ENCODE data around the gene OXCT2. TPM values are rescaled to one million over a fixed set of nuclear protein-coding genes. Genes with fewer than 3 reads are reported as not detected.
"Not testable (repeated sequence)": the region's sequence is repeated elsewhere in the genome, so short reads cannot be mapped to it uniquely, and the experiment has no call there.

Gene OXCT2
- total RNA-seq, 1 donor from 2014 or later, result 5.6 TPM

DNA sequence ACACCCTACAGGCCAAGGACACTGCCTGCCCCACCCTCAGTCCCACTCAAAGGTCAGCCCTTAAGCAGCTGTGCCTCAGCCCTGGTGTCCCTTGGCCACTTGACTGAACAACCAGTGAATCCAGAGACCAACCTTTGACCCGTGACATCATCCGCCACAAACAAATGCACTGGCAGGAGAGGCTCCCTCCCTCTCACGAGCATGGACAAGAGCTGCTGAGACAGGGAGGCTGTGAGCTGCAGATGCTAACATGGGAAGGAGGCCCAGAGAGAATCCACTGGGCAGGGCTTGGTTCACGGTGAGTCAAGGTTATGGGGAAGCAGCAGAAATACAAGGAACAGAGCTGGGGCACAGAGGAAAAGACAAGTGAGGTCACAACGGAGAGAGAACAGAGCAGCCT lies 4.7 kb downstream of the OXCT2 start:
- H3K27me3 Mint-ChIP-seq (ENCODE audit: low read depth); H3K4me1 Mint-ChIP-seq (ENCODE audit: low read depth); H3K4me3 Mint-ChIP-seq (ENCODE audit: low read depth); intact Hi-C loops (cut with micrococcal nuclease); H3K9me3 Mint-ChIP-seq; DNase-seq (ENCODE audit: low spot score); H3K36me3 Mint-ChIP-seq (ENCODE audit: low read depth); H3K27ac Mint-ChIP-seq: not testable (repeated sequence)

DNA sequence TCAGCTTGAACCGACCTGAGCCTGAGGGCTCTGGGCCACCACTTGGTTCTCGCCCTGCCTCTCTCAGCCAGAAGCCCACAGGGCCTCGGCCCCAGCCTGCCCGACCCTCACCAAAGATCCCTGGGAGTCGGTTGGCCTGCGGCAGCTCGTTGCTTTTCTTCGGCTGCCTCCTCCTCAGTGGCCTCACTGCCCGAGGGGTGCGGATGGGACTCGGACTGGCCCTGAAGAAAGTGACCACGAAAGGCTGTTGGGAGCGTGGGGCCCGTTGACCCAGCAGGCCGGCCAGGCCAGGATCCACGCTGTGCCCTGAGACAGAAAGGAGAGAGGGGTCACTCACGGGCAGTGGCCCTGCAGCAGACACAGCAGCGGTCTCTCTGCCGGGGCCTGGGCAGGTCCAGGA lies 6.6 kb downstream of the OXCT2 start:
- not testable (repeated sequence) for H3K36me3 Mint-ChIP-seq (ENCODE audit: low read depth); H3K4me3 Mint-ChIP-seq (ENCODE audit: low read depth)

GRCh38 chr1:39763619-39764374 lies 7.4 kb downstream of the OXCT2 start:
- intact Hi-C loops (cut with micrococcal nuclease); H3K9me3 Mint-ChIP-seq; H3K4me3 Mint-ChIP-seq (ENCODE audit: low read depth); H3K4me1 Mint-ChIP-seq (ENCODE audit: low read depth); H3K27ac Mint-ChIP-seq; H3K36me3 Mint-ChIP-seq (ENCODE audit: low read depth); DNase-seq (ENCODE audit: low spot score); H3K27me3 Mint-ChIP-seq (ENCODE audit: low read depth): not testable (repeated sequence)

More for the DNA sequence above, 6.6 kb downstream of the OXCT2 start:
- H3K9me3 Mint-ChIP-seq; H3K27me3 Mint-ChIP-seq (ENCODE audit: low read depth); DNase-seq (ENCODE audit: low spot score); H3K4me1 Mint-ChIP-seq (ENCODE audit: low read depth); H3K27ac Mint-ChIP-seq; intact Hi-C loops (cut with micrococcal nuclease): not testable (repeated sequence)

- Mint-ChIP-seq H3K4me1 (ENCODE audit: low read depth) (no peaks in the 10 kb centered on the region), H3K9me3 (no peaks in the 10 kb centered on the region), H3K4me3 (ENCODE audit: low read depth) (no peak overlapping the region), H3K27me3 (ENCODE audit: low read depth) (no peaks in the 10 kb centered on the region), H3K27ac (no peak overlapping the region), H3K36me3 (ENCODE audit: low read depth) (peaks cover 14% of the 10 kb centered on the region)
- intact Hi-C loops (cut with micrococcal nuclease), result no loop called here
- no peak for DNase-seq (ENCODE audit: low spot score)
Measured at GRCh38 chr1:39762550-39763540, 8.3 kb downstream of the OXCT2 start.

- intact Hi-C loops (cut with micrococcal nuclease), result no loop called here
Measured at GRCh38 chr1:39761557-39762260, 9.4 kb downstream of the OXCT2 start.

GRCh38 chr1:39761016-39761415 lies 10.1 kb downstream of the OXCT2 start:
- Mint-ChIP-seq H3K36me3 (ENCODE audit: low read depth) (peaks cover 28% of the 10 kb centered on the region), H3K9me3 (no peaks in the 10 kb centered on the region), H3K4me3 (ENCODE audit: low read depth) (no peak overlapping the region), H3K4me1 (ENCODE audit: low read depth) (no peaks in the 10 kb centered on the region), H3K27me3 (ENCODE audit: low read depth) (no peaks in the 10 kb centered on the region), H3K27ac (no peak overlapping the region)
- intact Hi-C loops (cut with micrococcal nuclease), result no loop called here
- DNase-seq (ENCODE audit: low spot score), result no peak

More at GRCh38 chr1:39761557-39762260, 9.4 kb downstream of the OXCT2 start:
- H3K4me3 Mint-ChIP-seq (ENCODE audit: low read depth), result no peak overlapping the region
- H3K36me3 Mint-ChIP-seq (ENCODE audit: low read depth), result peaks cover 24% of the 10 kb centered on the region
- H3K27me3 Mint-ChIP-seq (ENCODE audit: low read depth), result no peaks in the 10 kb centered on the region
- no peak for DNase-seq (ENCODE audit: low spot score)
- H3K4me1 Mint-ChIP-seq (ENCODE audit: low read depth), result no peaks in the 10 kb centered on the region
- H3K9me3 Mint-ChIP-seq, result no peaks in the 10 kb centered on the region
- no peak overlapping the region for H3K27ac Mint-ChIP-seq

GRCh38 chr1:39760074-39761008 lies 10.8 kb downstream of the OXCT2 start:
- Mint-ChIP-seq H3K27me3 (ENCODE audit: low read depth) (no peaks in the 10 kb centered on the region), H3K9me3 (no peaks in the 10 kb centered on the region), H3K4me1 (ENCODE audit: low read depth) (no peaks in the 10 kb centered on the region), H3K4me3 (ENCODE audit: low read depth) (no peak overlapping the region), H3K36me3 (ENCODE audit: low read depth) (peaks cover 28% of the 10 kb centered on the region), H3K27ac (no peak overlapping the region)
- intact Hi-C loops (cut with micrococcal nuclease), result no loop called here
- DNase-seq (ENCODE audit: low spot score), result no peak

- H3K27me3 Mint-ChIP-seq (ENCODE audit: low read depth), result no peaks in the 10 kb centered on the region
- H3K9me3 Mint-ChIP-seq, result no peaks in the 10 kb centered on the region
- H3K36me3 Mint-ChIP-seq (ENCODE audit: low read depth), result peaks cover 28% of the 10 kb centered on the region
- intact Hi-C loops (cut with micrococcal nuclease), result loop anchor here (5.0 kb wide), 1 partner anchor 33 kb away; no protein-coding TSS in a partner anchor
- no peaks in the 10 kb centered on the region for H3K4me1 Mint-ChIP-seq (ENCODE audit: low read depth)
- H3K27ac Mint-ChIP-seq, result no peak overlapping the region
- DNase-seq (ENCODE audit: low spot score), result no peak
- H3K4me3 Mint-ChIP-seq (ENCODE audit: low read depth), result no peak overlapping the region
Measured at GRCh38 chr1:39759436-39759726, 11.8 kb downstream of the OXCT2 start.

DNA sequence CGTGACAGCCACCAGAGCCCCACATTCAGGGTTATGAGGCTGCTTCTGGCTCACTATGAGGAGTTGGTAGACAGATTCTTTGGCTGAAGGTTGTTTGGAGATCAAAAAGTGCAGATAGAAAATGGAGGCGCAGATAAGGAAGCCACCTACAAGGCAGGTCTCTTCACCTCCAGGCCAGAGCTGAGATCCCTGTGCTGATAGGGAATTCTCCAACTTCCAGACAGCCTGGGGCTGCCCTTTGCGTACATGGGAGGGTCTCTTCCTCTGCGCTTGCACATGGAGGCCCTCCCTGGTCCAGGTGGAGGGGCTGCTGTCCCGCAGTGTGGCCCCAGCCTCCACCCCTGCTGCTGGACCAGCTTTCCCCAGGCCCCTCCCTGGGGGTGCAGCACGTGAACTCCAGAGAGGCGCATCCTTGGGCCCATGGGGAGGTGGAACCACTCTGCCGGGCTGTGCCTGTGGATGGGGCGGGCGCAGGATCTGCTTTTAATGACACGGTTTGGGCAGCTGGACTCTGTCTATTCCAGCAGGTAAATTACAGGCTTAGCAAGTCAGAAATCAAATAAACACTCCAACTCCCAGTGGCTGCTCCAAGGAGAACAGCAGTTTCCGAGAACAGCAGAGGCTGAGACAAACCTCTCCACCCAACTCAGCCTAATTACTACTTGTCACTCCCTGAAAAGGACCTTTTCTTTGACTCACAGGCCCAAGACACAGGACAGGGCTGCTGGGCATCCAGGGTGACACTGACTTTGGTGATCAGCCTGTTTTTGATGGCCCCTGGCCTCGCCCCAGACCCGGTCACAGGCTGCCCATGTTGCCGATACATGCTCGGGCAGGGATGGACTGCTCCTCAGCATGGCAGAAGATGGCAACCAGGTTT lies 12.4 kb downstream of the OXCT2 start:
- Mint-ChIP-seq H3K27ac (no peak overlapping the region), H3K4me3 (ENCODE audit: low read depth) (no peak overlapping the region), H3K9me3 (no peaks in the 10 kb centered on the region), H3K27me3 (ENCODE audit: low read depth) (no peaks in the 10 kb centered on the region), H3K4me1 (ENCODE audit: low read depth) (no peaks in the 10 kb centered on the region), H3K36me3 (ENCODE audit: low read depth) (peaks cover 30% of the 10 kb centered on the region)
- DNase-seq (ENCODE audit: low spot score), result no peak
- intact Hi-C loops (cut with micrococcal nuclease), result loop anchor here (5.0 kb wide), 1 partner anchor 34 kb away; no protein-coding TSS in a partner anchor

GRCh38 chr1:39757501-39757900 lies 13.6 kb downstream of the OXCT2 start:
- peaks cover 42% of the 10 kb centered on the region for H3K36me3 Mint-ChIP-seq (ENCODE audit: low read depth)
- H3K4me3 Mint-ChIP-seq (ENCODE audit: low read depth), result no peak overlapping the region
- no peak for DNase-seq (ENCODE audit: low spot score)
- no peaks in the 10 kb centered on the region for H3K9me3 Mint-ChIP-seq
- peak overlapping the region; percentile 43 for H3K27ac Mint-ChIP-seq
- no peaks in the 10 kb centered on the region for H3K27me3 Mint-ChIP-seq (ENCODE audit: low read depth)
- intact Hi-C loops (cut with micrococcal nuclease), result loop anchor here (5.0 kb wide), 1 partner anchor 35 kb away; no protein-coding TSS in a partner anchor
- H3K4me1 Mint-ChIP-seq (ENCODE audit: low read depth), result no peaks in the 10 kb centered on the region

DNA sequence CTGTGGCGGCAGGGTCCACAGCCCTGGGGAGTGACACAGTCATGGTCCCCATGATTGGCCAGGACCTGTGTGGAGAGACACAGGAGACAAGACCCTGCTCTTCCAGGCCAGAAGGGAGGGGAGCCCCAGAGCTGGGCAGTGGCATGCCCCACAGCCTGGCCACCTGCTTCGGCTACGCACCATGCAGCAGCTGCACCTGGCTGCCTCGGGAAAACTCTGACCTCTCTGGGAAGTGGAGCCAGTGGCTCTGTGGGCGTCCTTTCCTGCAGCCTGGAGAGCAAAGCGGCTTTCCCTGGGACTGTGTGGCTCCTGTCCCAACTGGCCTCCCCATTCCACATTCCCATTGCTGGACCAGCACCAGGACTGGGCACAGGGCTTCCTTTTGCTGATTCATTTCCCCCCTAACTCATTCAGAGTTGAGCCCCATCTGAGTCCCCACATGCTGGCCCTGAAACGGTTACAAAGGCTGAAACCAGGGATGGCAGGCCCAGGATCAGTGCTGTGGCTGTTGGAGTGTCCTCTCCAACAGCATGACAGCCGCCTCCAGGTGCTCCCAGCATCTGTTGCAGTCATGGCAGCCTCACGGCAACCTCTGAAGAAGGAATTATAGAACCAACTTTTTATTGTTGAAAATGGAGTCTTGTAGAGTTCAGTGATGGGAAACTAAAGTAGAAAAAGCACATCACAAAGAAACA lies 15.0 kb downstream of the OXCT2 start:
- DNase-seq (ENCODE audit: low spot score), result no peak
- H3K4me1 Mint-ChIP-seq (ENCODE audit: low read depth), result no peaks in the 10 kb centered on the region
- H3K36me3 Mint-ChIP-seq (ENCODE audit: low read depth), result peaks cover 47% of the 10 kb centered on the region
- H3K27ac Mint-ChIP-seq, result no peak overlapping the region
- intact Hi-C loops (cut with micrococcal nuclease), result loop anchor here (5.0 kb wide), 1 partner anchor 36 kb away; no protein-coding TSS in a partner anchor
- no peaks in the 10 kb centered on the region for H3K27me3 Mint-ChIP-seq (ENCODE audit: low read depth)
- H3K4me3 Mint-ChIP-seq (ENCODE audit: low read depth), result no peak overlapping the region
- H3K9me3 Mint-ChIP-seq, result no peaks in the 10 kb centered on the region

Measured in activated T-helper 2 cell treated with anti-CD3 and anti-CD28 coated beads, Interferon-gamma antibody, Interleukin-2, Interleukin-4, amounts not matched to agents 10 μg/mL and 5 μg/mL and 100 μg/mL, durations not matched to agents 14 hours and 24 hours and 36 hours (primary cell).